Effector memory CD8-positive, alpha-beta T cell (primary cell): ENCODE data around the gene SV2C.
"Not testable (repeated sequence)": the region's sequence is repeated elsewhere in the genome, so short reads cannot be mapped to it uniquely, and the experiment has no call there.

Experiments
- ATAC-seq: fragments of 150-1000 bp; cut with Tn5 transposase; replicated peaks from 2 replicates; pipeline ENCODE4 v1.10.0; 2021; ENCODE audit warnings: mild to moderate bottlenecking, moderate library complexity
- DNase-seq, 3 experiments: peaks; one replicate each; pipeline ENCODE4 v3.0.0; 2021
- H3K27ac Mint-ChIP-seq, 2 donors: one replicate each; pipeline ENCODE4 v1.8.0; 2022; ENCODE audit warnings: mild to moderate bottlenecking in 2 of 2, mixed read lengths in 2 of 2, moderate library complexity in 2 of 2
- H3K27me3 Mint-ChIP-seq, 2 donors: one replicate each; pipeline ENCODE4 v1.8.0; 2022; ENCODE audit warnings: mixed read lengths in 2 of 2
- H3K36me3 Mint-ChIP-seq: one replicate; pipeline ENCODE4 v1.8.0; 2022; ENCODE audit warnings: mild to moderate bottlenecking, moderate library complexity, mixed read lengths; ENCODE audit not compliant: insufficient read depth
- H3K4me1 Mint-ChIP-seq, 2 donors: one replicate each; pipeline ENCODE4 v1.8.0; 2022; ENCODE audit warnings: low read depth in 2 of 2, mixed read lengths in 2 of 2
- H3K4me3 Mint-ChIP-seq, 2 donors: one replicate each; pipeline ENCODE4 v1.8.0; 2022; ENCODE audit warnings: mild to moderate bottlenecking in 2 of 2, mixed read lengths in 2 of 2, moderate library complexity in 2 of 2
- H3K9me3 Mint-ChIP-seq, 2 donors: one replicate each; pipeline ENCODE4 v1.8.0; 2022; ENCODE audit warnings: mixed read lengths in 2 of 2

Gene SV2C

GRCh38 chr5:76234665-76235064 lies 151.5 kb downstream of the SV2C start:
- Mint-ChIP-seq H3K4me1 (no peaks in the 10 kb centered on the region), H3K27me3 (peaks cover 0 to 15% of the 10 kb centered on the region in 2 donors), H3K36me3 (no peaks in the 10 kb centered on the region), H3K27ac (no peak overlapping the region), H3K4me3 (no peak overlapping the region), H3K9me3 (peaks cover 0 to 6% of the 10 kb centered on the region in 2 donors)
- DNase-seq (no peak), ATAC-seq (no peak)

GRCh38 chr5:76236684-76237083 lies 153.5 kb downstream of the SV2C start:
- Mint-ChIP-seq H3K4me1 (no peaks in the 10 kb centered on the region), H3K36me3 (no peaks in the 10 kb centered on the region), H3K9me3 (peaks cover 0 to 6% of the 10 kb centered on the region in 2 donors), H3K27ac (no peak overlapping the region), H3K27me3 (peaks cover 8 to 18% of the 10 kb centered on the region in 2 donors), H3K4me3 (no peak overlapping the region)
- DNase-seq (no peak), ATAC-seq (no peak)

GRCh38 chr5:76240336-76240735 lies 157.2 kb downstream of the SV2C start:
- no peaks in the 10 kb centered on the region for H3K36me3 Mint-ChIP-seq

GRCh38 chr5:76242155-76242554 lies 159.0 kb downstream of the SV2C start:
- not testable (repeated sequence) for DNase-seq, H3K9me3 Mint-ChIP-seq, H3K4me1 Mint-ChIP-seq, H3K27ac Mint-ChIP-seq, H3K36me3 Mint-ChIP-seq, ATAC-seq, H3K4me3 Mint-ChIP-seq
- H3K27me3 Mint-ChIP-seq = peaks cover 12 to 18% of the 10 kb centered on the region in 2 donors

More at GRCh38 chr5:76240336-76240735, 157.2 kb downstream of the SV2C start:
- H3K27ac Mint-ChIP-seq = no peak overlapping the region
- H3K27me3 Mint-ChIP-seq = peaks cover 12 to 18% of the 10 kb centered on the region in 2 donors
- no peaks in the 10 kb centered on the region for H3K4me1 Mint-ChIP-seq
- ATAC-seq = no peak
- DNase-seq = no peak
- H3K9me3 Mint-ChIP-seq = peaks cover 0 to 6% of the 10 kb centered on the region in 2 donors
- no peak overlapping the region for H3K4me3 Mint-ChIP-seq

- peaks cover 0 to 2% of the 10 kb centered on the region in 2 donors for H3K4me1 Mint-ChIP-seq
- H3K4me3 Mint-ChIP-seq = no peak overlapping the region
- ATAC-seq (no peak), DNase-seq (no peak)
- H3K36me3 Mint-ChIP-seq = no peaks in the 10 kb centered on the region
- no peak overlapping the region for H3K27ac Mint-ChIP-seq
- peaks cover under 1 to 4% of the 10 kb centered on the region in 2 donors for H3K27me3 Mint-ChIP-seq
- H3K9me3 Mint-ChIP-seq = no peaks in the 10 kb centered on the region
Observed at GRCh38 chr5:76245590-76245989, 162.4 kb downstream of the SV2C start.

- Mint-ChIP-seq H3K27ac (no peak overlapping the region), H3K9me3 (no peaks in the 10 kb centered on the region), H3K36me3 (no peaks in the 10 kb centered on the region), H3K4me3 (no peak overlapping the region), H3K27me3 (peaks cover 6 to 7% of the 10 kb centered on the region in 2 donors), H3K4me1 (peaks cover 0 to 2% of the 10 kb centered on the region in 2 donors)
- DNase-seq (no peak), ATAC-seq (no peak)
Observed at GRCh38 chr5:76249621-76250020, 166.4 kb downstream of the SV2C start.

GRCh38 chr5:76250463-76250862 lies 167.3 kb downstream of the SV2C start:
- H3K27me3 Mint-ChIP-seq = peaks cover 6 to 13% of the 10 kb centered on the region in 2 donors
- ATAC-seq (no peak), DNase-seq (no peak)
- no peak overlapping the region for H3K4me3 Mint-ChIP-seq
- no peak overlapping the region for H3K27ac Mint-ChIP-seq
- peaks cover 0 to 2% of the 10 kb centered on the region in 2 donors for H3K4me1 Mint-ChIP-seq
- H3K9me3 Mint-ChIP-seq = no peaks in the 10 kb centered on the region
- no peaks in the 10 kb centered on the region for H3K36me3 Mint-ChIP-seq

- H3K4me3 Mint-ChIP-seq = no peak overlapping the region
- no peak for DNase-seq
- no peaks in the 10 kb centered on the region for H3K9me3 Mint-ChIP-seq
- peaks cover 6 to 19% of the 10 kb centered on the region in 2 donors for H3K27me3 Mint-ChIP-seq
- H3K36me3 Mint-ChIP-seq = no peaks in the 10 kb centered on the region
- H3K4me1 Mint-ChIP-seq = peaks cover 0 to 2% of the 10 kb centered on the region in 2 donors
- ATAC-seq = no peak
- H3K27ac Mint-ChIP-seq = no peak overlapping the region
Observed at GRCh38 chr5:76251656-76252055, 168.5 kb downstream of the SV2C start.

GRCh38 chr5:76252437-76252836 lies 169.3 kb downstream of the SV2C start:
- no peaks in the 10 kb centered on the region for H3K36me3 Mint-ChIP-seq
- peaks cover 6 to 19% of the 10 kb centered on the region in 2 donors for H3K27me3 Mint-ChIP-seq
- no peaks in the 10 kb centered on the region for H3K9me3 Mint-ChIP-seq
- H3K27ac Mint-ChIP-seq = no peak overlapping the region
- DNase-seq (no peak), ATAC-seq (no peak)
- H3K4me3 Mint-ChIP-seq = no peak overlapping the region
- peaks cover 0 to 2% of the 10 kb centered on the region in 2 donors for H3K4me1 Mint-ChIP-seq

GRCh38 chr5:76256116-76256889 lies 173.1 kb downstream of the SV2C start:
- ATAC-seq = peak; percentile 98
- Mint-ChIP-seq H3K36me3 (no peaks in the 10 kb centered on the region), H3K27ac (no peak overlapping the region), H3K27me3 (peaks cover 6 to 19% of the 10 kb centered on the region in 2 donors), H3K4me1 (no peaks in the 10 kb centered on the region), H3K4me3 (no peak overlapping the region), H3K9me3 (no peaks in the 10 kb centered on the region)
- peak; percentile 52 to 60 (median 53) for DNase-seq

GRCh38 chr5:76257225-76257833 lies 174.1 kb downstream of the SV2C start:
- DNase-seq (no peak), ATAC-seq (peak; percentile 23)
- Mint-ChIP-seq H3K36me3 (no peaks in the 10 kb centered on the region), H3K27me3 (peaks cover 3 to 14% of the 10 kb centered on the region in 2 donors), H3K4me3 (no peak overlapping the region), H3K9me3 (peaks cover 0 to 1% of the 10 kb centered on the region in 2 donors), H3K4me1 (no peaks in the 10 kb centered on the region), H3K27ac (no peak overlapping the region)

- peaks cover 2 to 7% of the 10 kb centered on the region in 2 donors for H3K9me3 Mint-ChIP-seq
- no peak overlapping the region for H3K4me3 Mint-ChIP-seq
- peaks cover 0 to 11% of the 10 kb centered on the region in 2 donors for H3K27me3 Mint-ChIP-seq
- peaks cover 0 to 3% of the 10 kb centered on the region in 2 donors for H3K4me1 Mint-ChIP-seq
- DNase-seq = no peak
- ATAC-seq = no peak
- no peak overlapping the region for H3K27ac Mint-ChIP-seq
- no peaks in the 10 kb centered on the region for H3K36me3 Mint-ChIP-seq
Observed at GRCh38 chr5:76257897-76258296, 174.7 kb downstream of the SV2C start.

- H3K4me3 Mint-ChIP-seq = no peak overlapping the region
- no peak for DNase-seq
- peaks cover 3 to 9% of the 10 kb centered on the region in 2 donors for H3K4me1 Mint-ChIP-seq
- H3K27me3 Mint-ChIP-seq = peaks cover 9 to 10% of the 10 kb centered on the region in 2 donors
- peaks cover 2 to 19% of the 10 kb centered on the region in 2 donors for H3K9me3 Mint-ChIP-seq
- no peak for ATAC-seq
- H3K27ac Mint-ChIP-seq = no peak overlapping the region
- peaks cover 1% of the 10 kb centered on the region for H3K36me3 Mint-ChIP-seq
Observed at GRCh38 chr5:76264681-76265080, 181.5 kb downstream of the SV2C start.
